ENCODE measurements around the gene ANGPTL2. TPM values are rescaled to one million over a fixed set of nuclear protein-coding genes. Genes with fewer than 3 reads are reported as not detected.

The ANGPTL2 gene
- total RNA-seq, 1 experiment from 2014 or later = 0.20 TPM

- Histone ChIP-seq H3K4me1 (ENCODE audit: control insufficient read depth in 1 of 2, insufficient read depth in 2 of 2, low read length in 2 of 2) (peaks cover 0 to 10% of the 10 kb centered on the region in 2 experiments; a peak in 1 of 4 replicates), H3K4me3 (replicated peaks in 1 of 2; ENCODE audit: low read depth in 1 of 2, low read length in 2 of 2) (no peak overlapping the region), H3K9me3 (ENCODE audit: control insufficient read depth in 1 of 2, insufficient read depth in 1 of 2, low read depth in 1 of 2, low read length in 2 of 2) (no peaks in the 10 kb centered on the region), H2AFZ (ENCODE audit: low read depth, low read length, poor library complexity, severe bottlenecking) (no peak overlapping the region), H3K27ac (ENCODE audit: low read depth, low read length) (no peak overlapping the region), H3K4me2 (ENCODE audit: low read length) (no peak overlapping the region), H3K9ac (ENCODE audit: low read length) (no peak overlapping the region), H3K79me2 (ENCODE audit: insufficient read depth, low read length) (no peaks in the 10 kb centered on the region), H3K9me2 (ENCODE audit: insufficient read depth) (no peaks in the 10 kb centered on the region), H4K20me1 (ENCODE audit: insufficient read depth) (no peaks in the 10 kb centered on the region), H3K27me3 (ENCODE audit: insufficient read depth, low read length) (no peaks in the 10 kb centered on the region), H3K36me3 (ENCODE audit: control insufficient read depth in 1 of 2, insufficient read depth in 2 of 2, low read length in 2 of 2) (no peaks in the 10 kb centered on the region)
- ChIA-PET CTCF (no interaction called here), RAD21 (ENCODE audit: low non-redundant PET in 1 of 2, low total read pairs in 2 of 2, uncharacterized antibody in 2 of 2, unreplicated experiment in 2 of 2) (no interaction called here), POLR2A (no interaction called here)
- ATAC-seq (no peak), DNase-seq (ENCODE audit: low read depth, low spot score) (no peak)
- no TSS peak for BruUV-seq (replicated peaks)
- no peak for TF ChIP-seq EZH2phosphoT487 (IDR thresholded peaks at IDR 0.05; ENCODE audit: borderline replicate concordance)
- TF ChIP-seq FOSL1 (IDR thresholded peaks at IDR 0.05; ENCODE audit: low read depth) = no peak
- TF ChIP-seq SIN3A (IDR thresholded peaks at IDR 0.05; ENCODE audit: low read depth) = no peak
- TF ChIP-seq RAD21 (IDR thresholded peaks at IDR 0.05; ENCODE audit: low read depth) = no peak
- no peak for TF ChIP-seq YY1 (IDR thresholded peaks at IDR 0.05; ENCODE audit: extremely low read depth, insufficient replicate concordance, low read depth, low read length)
- no peak for TF ChIP-seq TCF7L2 (IDR thresholded peaks at IDR 0.05; ENCODE audit: borderline replicate concordance, extremely low read depth, insufficient read depth, insufficient read length)
- no peak for TF ChIP-seq SP1 (IDR thresholded peaks at IDR 0.05; ENCODE audit: low read depth)
- no peak for TF ChIP-seq CBX3 (IDR thresholded peaks at IDR 0.05; ENCODE audit: low read depth)
- TF ChIP-seq, protein P1, sequence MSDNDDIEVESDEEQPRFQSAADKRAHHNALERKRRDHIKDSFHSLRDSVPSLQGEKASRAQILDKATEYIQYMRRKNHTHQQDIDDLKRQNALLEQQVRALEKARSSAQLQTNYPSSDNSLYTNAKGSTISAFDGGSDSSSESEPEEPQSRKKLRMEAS (IDR thresholded peaks at IDR 0.05) = no peak
- TF ChIP-seq POLR2AphosphoS5 (IDR thresholded peaks at IDR 0.05; ENCODE audit: low read depth, low read length) = no peak
- TF ChIP-seq ATF3 (IDR thresholded peaks at IDR 0.05) = no peak
- no peak for TF ChIP-seq POLR2A (IDR thresholded peaks at IDR 0.05; ENCODE audit: borderline replicate concordance, extremely low read depth, insufficient read depth, insufficient read length)
- TF ChIP-seq REST (IDR thresholded peaks at IDR 0.05; ENCODE audit: low read depth) = no peak
- TF ChIP-seq CEBPB (IDR thresholded peaks at IDR 0.05; ENCODE audit: low read depth) = no peak
- no peak for TF ChIP-seq CTCF (IDR thresholded peaks at IDR 0.05 in 2 of 3, conservative IDR thresholded peaks at IDR 0.05 in 1 of 3; ENCODE audit: borderline replicate concordance in 1 of 3, insufficient read depth in 1 of 3, low read depth in 2 of 3, low read length in 2 of 3)
- no peak for TF ChIP-seq ELF1 (IDR thresholded peaks at IDR 0.05; ENCODE audit: borderline replicate concordance, low read depth)
- no peak for TF ChIP-seq EZH2 (IDR thresholded peaks at IDR 0.05)
- TF ChIP-seq EGR1 (IDR thresholded peaks at IDR 0.05; ENCODE audit: low read depth) = no peak
- no peak for TF ChIP-seq ZNF274 (IDR thresholded peaks at IDR 0.05; ENCODE audit: low read depth, low read length)
- intact Hi-C loops (cut with micrococcal nuclease) = no loop called here
These were observed 66.0 kb downstream of the ANGPTL2 start for GRCh38 chr9:127056446-127056845.

Data from HCT116 (cell line).